DLD1 (cell line): Measurements from ENCODE around the gene EMID1.
"Not testable (repeated sequence)": the region's sequence is repeated elsewhere in the genome, so short reads cannot be mapped to it uniquely, and the experiment has no call there.

Source experiments
- in situ Hi-C: cut with HindIII; loops from 2 replicates; pipeline ENCODE4 v1.10.0; 2017; ENCODE audit warnings: low sequenced_read_pairs

Gene EMID1

DNA sequence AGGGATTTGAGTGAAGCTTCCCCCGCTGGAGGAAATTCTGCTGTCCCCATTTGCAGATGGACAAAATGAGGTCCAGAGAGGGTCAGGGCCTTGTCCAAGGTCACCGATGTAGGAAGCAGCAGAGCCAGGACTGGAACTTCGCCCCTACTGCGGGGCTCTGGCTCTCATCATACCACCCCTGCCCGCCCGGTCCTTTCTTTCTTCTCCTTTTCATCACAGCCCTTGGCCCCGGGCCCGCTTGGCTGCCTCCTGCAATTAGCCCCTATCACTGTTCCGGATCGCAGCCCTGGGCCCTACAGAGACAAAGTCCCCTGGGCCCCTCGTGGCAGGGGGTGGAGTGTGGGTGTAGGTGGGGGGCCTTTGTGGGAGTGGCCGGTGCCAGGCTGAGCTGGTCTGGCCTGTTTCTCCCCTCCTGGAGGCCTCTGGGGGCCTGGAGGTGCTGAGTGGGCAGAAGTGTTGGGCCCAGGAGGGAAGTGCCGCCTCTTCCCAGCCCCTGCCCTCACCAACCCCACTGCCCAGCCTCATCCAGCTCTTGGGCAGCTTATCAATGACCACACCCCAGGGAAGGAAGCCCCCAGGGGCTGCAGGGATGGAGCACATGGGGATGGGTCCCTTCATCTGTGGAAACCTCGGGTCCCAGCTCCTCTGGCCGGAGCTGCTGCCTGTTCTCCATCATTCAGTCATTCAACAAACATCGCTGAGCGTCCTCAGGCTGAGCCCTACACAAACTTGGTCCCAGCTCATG lies 3.4 kb downstream of the EMID1 start:
- in situ Hi-C loops: no loop called here

DNA sequence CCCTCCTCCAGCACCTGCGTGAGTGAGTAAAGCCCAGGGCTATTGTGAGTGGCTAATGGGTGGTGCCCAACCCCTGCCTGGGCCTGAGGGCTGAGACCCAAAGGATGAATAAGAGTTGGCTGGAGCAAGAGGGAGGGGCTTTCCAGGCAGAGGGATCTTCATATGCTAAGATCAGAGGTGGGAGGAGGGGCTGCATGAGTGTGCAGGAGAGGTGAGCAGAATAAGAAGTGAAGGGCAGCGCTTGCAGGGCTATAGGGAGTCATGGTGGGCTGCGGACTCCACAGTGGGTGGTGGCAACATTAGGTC lies 3.9 kb downstream of the EMID1 start:
- in situ Hi-C loops: no loop called here

DNA sequence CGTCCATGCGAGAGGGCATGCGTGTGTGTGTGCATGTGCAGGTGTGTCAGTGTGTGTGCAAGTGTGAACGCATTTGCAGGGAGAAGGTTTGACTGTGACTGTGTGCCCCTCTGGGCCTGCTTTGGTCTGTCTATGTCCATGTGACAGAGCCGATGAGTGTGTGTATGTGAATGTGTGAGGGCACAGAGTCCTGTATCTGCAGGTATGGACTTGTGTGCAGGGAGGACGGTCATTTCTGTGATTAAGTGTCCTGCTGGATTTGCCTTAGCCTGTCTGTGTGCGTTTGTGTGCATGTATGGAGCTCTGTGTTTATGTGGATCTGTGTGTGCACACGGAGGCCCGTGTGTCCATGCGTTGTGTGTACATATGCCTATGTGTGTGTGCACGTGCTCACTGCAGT lies 5.4 kb downstream of the EMID1 start:
- in situ Hi-C loops: no loop called here

- in situ Hi-C loops: no loop called here
Measured at GRCh38 chr22:29211466-29211865, 5.8 kb downstream of the EMID1 start.

DNA sequence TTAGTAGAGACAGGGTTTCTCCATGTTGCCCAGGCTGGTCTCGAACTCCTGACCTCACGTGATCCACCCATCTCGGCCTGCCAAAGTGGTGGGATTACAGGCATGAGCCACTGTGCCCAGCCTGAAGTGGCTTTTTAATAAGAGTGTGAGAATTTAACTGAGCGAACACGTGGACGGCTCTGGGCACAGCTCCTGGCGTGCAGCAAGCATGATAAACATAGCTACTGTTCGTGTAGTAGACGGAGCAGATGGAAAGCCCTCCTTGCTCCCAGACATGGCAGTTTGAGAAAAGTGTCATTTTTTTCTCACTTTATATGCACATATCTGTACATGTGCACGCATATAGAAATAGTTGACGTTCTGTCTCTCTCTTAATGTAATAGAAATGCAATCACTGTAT lies 7.0 kb downstream of the EMID1 start:
- in situ Hi-C loops: no loop called here

DNA sequence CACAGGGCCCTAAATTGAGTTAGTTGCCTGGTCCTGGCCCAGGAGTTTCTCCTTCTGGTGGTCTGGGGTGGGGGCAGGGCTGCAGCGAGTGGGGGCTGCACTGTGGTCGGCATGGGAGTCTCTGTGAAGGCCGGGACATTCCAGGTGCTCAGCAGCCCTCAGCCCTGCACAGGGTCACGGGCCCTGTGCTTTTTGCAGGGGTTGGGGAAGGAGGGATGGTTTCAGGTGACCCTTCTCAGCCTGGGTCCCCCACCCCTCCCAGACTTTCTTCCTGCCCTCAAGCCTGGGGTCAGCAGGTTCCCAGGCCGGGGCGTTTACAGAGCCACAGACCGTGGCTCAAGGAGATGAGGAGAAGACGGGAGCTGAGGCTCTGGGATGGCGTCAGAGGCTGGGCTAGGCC lies 7.8 kb downstream of the EMID1 start:
- in situ Hi-C loops: no loop called here

DNA sequence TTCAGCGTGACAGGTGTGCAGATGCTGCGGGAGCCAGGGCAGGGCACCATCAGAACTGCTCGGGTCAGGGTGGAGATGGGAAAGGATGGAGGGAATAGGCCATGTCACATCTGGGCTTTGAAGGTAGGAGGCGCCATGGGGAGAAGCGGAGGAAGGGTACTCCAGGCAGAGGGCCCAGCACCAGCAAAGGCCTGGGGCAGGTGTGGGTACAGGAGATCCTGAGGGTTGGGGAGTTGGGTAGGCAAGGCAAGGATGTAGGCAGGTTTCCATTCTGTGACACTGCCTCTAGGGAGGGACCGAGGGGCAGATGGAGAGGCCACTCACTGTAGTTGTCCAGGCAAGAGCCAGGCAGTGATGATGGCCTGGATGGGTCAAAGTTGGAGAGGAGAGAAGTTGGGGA lies 8.5 kb downstream of the EMID1 start:
- in situ Hi-C loops: no loop called here

GRCh38 chr22:29215012-29215860 lies 9.5 kb downstream of the EMID1 start:
- in situ Hi-C loops: no loop called here

- in situ Hi-C loops: no loop called here
Measured at GRCh38 chr22:29216011-29216872, 10.5 kb downstream of the EMID1 start.

- in situ Hi-C loops: no loop called here
Measured at GRCh38 chr22:29216873-29217666, 11.4 kb downstream of the EMID1 start.

DNA sequence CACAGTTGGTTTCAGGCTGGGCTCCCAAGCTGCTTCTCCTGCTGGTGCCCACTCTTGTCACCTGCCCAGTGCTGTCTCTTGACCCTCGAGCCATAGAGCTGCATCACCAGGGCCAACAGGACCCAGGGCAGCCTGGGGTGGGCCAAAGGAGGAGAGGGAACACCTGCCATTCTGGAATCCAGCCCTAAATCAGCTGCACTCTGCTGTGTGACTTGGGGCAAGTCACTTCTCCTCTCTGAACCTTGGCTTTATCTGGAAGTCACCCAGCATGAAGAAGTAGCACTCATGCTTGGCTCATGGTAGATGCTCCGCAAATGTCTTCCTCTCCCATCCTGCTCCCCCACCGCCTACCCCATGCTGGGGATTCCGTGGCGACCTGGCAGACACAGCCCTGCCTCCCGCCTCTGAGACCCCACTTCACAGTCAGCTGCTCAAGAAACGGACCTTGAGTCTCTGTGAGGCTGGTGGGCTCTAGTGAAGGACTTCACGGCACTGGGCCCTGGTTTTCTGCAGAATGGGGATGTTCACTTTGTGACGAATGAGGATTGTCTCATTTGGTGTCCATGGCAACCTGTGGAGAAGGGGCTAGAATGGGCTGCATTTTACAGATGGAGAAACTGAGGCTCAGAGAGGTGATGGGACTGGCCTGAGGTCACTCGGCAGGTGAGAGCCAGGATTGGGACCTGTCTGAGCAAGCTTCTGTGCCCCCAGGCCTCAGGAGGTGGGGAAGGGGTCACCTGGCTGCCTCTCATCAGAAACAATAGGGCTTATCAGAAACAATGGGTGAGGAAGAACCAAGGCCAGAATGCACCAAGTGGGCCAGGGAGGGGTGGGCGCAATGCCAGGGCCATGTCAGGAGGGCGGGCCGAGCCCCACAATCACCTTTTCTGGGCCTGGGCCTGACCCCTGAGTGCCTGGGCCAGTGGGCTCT lies 12.4 kb downstream of the EMID1 start:
- in situ Hi-C loops: no loop called here

DNA sequence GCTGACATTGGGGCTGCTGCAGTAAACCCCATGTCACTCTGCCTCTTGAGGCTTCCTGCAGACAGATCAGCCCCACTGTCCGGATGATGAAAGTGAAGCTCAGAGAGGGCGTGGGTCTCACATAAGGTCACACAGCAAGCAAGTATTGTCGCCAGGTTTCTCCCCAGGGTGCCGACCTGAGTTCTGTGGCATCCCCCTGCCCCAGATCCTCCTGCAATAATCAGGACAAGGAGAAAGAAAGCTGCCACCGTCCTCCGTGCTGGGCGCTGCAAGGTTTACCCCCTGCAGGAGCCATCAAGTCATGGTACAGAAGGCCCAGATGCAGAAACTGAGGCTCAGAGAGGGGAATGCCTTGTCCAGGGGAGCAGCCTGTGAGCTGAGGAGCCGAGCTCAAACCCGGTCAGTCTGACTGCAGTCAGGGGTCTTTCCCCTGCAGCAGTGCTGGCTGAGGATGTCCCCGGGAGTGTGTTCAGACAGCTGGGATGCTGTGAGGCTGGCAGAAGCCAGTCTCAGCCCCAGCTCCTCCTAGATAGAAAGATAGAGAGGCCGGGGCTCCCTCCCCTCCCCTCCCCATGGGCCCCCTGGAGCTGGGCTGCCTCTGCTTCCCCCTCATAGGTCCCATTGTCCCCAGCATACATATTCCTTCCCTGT lies 13.2 kb downstream of the EMID1 start:
- in situ Hi-C loops: no loop called here

DNA sequence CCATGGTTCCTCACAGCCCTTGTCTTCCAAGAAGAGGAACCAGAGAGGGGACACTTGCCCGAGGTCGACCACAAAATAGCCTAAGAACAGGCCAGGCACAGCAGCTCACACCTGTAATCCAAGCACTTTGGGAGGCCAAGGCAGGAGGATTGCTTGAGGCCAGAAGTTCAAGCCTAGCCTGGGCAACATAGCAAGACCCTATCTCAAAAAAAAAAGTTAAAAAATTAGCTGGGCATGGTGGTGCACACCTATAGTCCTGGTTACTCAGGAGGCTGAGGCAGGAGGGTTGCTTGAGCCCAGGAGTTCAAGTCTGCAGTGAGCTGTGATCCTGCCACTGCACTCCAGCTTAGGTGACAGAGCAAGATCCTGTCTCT lies 13.7 kb downstream of the EMID1 start:
- in situ Hi-C loops: not testable (repeated sequence)

DNA sequence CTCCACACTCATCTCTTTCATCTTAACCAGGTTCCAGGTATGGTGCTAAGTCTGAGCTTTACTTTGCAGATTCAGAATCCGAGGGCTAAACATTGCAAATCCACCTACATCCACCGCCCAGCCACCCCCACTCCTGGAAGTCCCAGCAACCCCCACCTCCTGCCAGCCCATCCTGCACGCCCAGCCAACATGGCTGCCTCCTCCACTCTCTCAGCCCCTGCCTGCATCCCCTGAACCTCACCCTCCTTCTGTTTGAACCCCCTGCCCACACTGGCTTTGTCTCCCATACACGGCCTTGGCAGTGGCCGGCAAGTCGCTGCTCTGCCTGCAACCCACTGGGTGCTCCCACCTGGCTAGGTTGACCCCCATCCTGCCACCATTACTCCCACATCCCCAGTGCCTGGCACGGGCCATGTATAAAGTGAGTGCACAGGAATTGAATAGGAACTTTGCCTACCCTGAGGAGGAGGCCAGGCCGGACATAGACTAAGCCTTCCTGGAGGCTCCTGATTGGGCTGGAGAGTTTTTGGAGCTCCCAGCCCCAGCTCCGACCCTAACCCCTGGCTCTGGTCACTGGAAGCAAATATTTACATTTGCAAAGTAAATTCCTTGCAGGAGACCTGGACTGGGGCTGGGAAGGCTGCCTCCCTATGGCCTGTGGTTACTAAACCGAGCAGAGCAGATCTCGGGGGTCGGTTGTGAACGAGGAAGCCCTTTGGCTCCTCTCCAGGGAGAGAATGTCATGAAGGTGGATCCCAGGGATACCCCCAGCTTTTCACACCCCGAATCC lies 14.4 kb downstream of the EMID1 start:
- in situ Hi-C loops: no loop called here

DNA sequence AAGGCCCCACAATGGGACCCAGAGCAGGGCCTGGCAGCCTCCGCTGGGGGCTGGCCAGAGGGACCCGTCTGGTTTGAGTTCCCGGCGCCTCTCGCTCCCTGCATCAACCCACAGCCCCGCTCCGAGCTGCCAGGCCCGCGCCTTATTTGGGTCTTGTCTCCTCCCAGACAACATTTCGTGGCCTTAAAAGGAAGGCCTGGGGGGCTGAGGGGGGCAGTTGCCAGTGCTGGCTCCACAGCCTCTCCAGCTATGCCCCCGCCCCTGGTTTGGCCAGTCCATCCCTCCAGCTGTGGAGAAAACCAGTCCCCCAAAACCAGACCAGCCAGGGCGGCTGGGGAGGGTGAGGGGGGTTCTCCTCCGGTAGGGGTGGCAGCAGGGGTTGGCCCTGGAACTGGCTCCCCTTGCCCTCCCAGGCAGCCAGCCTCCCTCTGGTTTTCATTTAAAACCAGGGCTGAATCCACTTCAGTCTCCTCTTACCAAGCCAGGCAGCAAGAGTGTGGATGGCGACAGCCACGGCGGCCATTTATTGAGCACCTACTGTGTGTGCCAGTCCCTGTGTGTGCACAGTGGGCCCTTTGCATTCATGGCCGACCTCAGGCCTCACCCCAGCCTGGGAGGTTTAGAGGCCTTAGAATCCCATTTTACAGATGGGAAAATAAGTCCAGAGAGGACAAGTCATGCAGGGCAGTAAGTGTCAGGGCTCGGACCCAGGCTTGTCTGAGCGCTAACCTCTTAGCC lies 18.6 kb downstream of the EMID1 start:
- in situ Hi-C loops: no loop called here

DNA sequence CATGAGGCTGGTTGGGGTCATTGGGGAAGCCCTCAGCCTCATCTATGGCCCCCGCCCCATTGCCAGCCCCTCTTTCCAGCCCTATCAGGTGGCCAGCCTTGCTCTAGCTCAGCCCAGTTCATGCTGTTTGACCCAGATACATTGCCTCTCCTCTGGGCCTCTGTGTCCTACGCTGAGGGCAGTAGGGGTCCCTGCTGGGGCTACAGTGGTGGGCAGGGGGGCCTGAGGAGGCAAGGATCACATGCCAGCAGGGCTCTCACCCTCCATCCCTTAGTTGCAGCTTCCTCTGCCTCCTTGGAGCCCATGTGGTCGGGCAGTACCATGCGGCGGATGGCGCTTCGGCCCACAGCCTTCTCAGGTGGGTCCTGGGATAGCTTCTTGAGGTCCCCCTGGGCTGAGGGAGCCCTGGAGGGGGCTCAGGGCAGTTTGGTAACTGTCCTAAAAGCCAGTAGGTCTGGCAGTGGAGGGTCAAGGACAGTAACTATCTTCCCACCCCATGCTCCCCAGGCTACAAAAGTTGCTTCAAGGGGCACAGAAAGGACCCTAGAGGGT lies 19.2 kb downstream of the EMID1 start:
- in situ Hi-C loops: no loop called here

- in situ Hi-C loops: no loop called here
Measured at GRCh38 chr22:29225422-29226090, 19.9 kb downstream of the EMID1 start.
